ENCODE data around the gene PLBD2.

Gene PLBD2

GRCh38 chr12:113385282-113385882 is 27.0 kb downstream of the PLBD2 start:
- no peak overlapping the region for H3K4me2 ChIP-seq (ENCODE audit: low read depth, low read length, poor library complexity, severe bottlenecking)
- H3K9ac ChIP-seq (ENCODE audit: low read length): no peak overlapping the region
- no peak overlapping the region for H3K27ac ChIP-seq (ENCODE audit: low read depth, low read length)
- no peaks in the 10 kb centered on the region for H3K36me3 ChIP-seq (ENCODE audit: low read length)
- no peak overlapping the region for H3K4me3 ChIP-seq (ENCODE audit: insufficient read depth, low read length, poor library complexity, severe bottlenecking)
- no peaks in the 10 kb centered on the region for H3K27me3 ChIP-seq (ENCODE audit: low read length)
- no peaks in the 10 kb centered on the region for H3K79me2 ChIP-seq (ENCODE audit: insufficient read depth, low read length)
- no peaks in the 10 kb centered on the region for H3K9me2 ChIP-seq (replicated peaks; ENCODE audit: insufficient read depth, low read length)
- TF ChIP-seq, protein P1, sequence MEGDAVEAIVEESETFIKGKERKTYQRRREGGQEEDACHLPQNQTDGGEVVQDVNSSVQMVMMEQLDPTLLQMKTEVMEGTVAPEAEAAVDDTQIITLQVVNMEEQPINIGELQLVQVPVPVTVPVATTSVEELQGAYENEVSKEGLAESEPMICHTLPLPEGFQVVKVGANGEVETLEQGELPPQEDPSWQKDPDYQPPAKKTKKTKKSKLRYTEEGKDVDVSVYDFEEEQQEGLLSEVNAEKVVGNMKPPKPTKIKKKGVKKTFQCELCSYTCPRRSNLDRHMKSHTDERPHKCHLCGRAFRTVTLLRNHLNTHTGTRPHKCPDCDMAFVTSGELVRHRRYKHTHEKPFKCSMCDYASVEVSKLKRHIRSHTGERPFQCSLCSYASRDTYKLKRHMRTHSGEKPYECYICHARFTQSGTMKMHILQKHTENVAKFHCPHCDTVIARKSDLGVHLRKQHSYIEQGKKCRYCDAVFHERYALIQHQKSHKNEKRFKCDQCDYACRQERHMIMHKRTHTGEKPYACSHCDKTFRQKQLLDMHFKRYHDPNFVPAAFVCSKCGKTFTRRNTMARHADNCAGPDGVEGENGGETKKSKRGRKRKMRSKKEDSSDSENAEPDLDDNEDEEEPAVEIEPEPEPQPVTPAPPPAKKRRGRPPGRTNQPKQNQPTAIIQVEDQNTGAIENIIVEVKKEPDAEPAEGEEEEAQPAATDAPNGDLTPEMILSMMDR (IDR thresholded peaks at IDR 0.05; ENCODE audit: insufficient read depth, low read length, poor library complexity, severe bottlenecking): no peak
- no peak for TF ChIP-seq EZH2phosphoT487 (conservative IDR thresholded peaks at IDR 0.05; ENCODE audit: low read length)
- no peaks in the 10 kb centered on the region for H4K20me1 ChIP-seq (ENCODE audit: low read depth, low read length)
- no peaks in the 10 kb centered on the region for H3F3A ChIP-seq (ENCODE audit: insufficient read depth)
- H3K9me3 ChIP-seq (ENCODE audit: insufficient read depth, low read length): no peaks in the 10 kb centered on the region
- no peak overlapping the region for H2AFZ ChIP-seq (ENCODE audit: low read depth, low read length, severe bottlenecking)

GRCh38 chr12:113386866-113387566 is 28.6 kb downstream of the PLBD2 start:
- H3K9ac ChIP-seq (ENCODE audit: low read length): no peak overlapping the region
- no peak overlapping the region for H3K27ac ChIP-seq (ENCODE audit: low read depth, low read length)
- no peaks in the 10 kb centered on the region for H3K36me3 ChIP-seq (ENCODE audit: low read length)
- TF ChIP-seq, protein P1 (IDR thresholded peaks at IDR 0.05; ENCODE audit: insufficient read depth, low read length, poor library complexity, severe bottlenecking): no peak
- no peak for TF ChIP-seq EZH2phosphoT487 (conservative IDR thresholded peaks at IDR 0.05; ENCODE audit: low read length)
- H3K79me2 ChIP-seq (ENCODE audit: insufficient read depth, low read length): no peaks in the 10 kb centered on the region
- H2AFZ ChIP-seq (ENCODE audit: low read depth, low read length, severe bottlenecking): no peak overlapping the region
- H4K20me1 ChIP-seq (ENCODE audit: low read depth, low read length): no peaks in the 10 kb centered on the region
- H3K4me2 ChIP-seq (ENCODE audit: low read depth, low read length, poor library complexity, severe bottlenecking): no peak overlapping the region
- H3K9me2 ChIP-seq (replicated peaks; ENCODE audit: insufficient read depth, low read length): no peaks in the 10 kb centered on the region
- no peaks in the 10 kb centered on the region for H3K27me3 ChIP-seq (ENCODE audit: low read length)
- H3K4me3 ChIP-seq (ENCODE audit: insufficient read depth, low read length, poor library complexity, severe bottlenecking): no peak overlapping the region
- H3K9me3 ChIP-seq (ENCODE audit: insufficient read depth, low read length): no peaks in the 10 kb centered on the region
- H3F3A ChIP-seq (ENCODE audit: insufficient read depth): no peaks in the 10 kb centered on the region

- Histone ChIP-seq H3K4me2 (ENCODE audit: low read depth, low read length, poor library complexity, severe bottlenecking) (no peak overlapping the region), H2AFZ (ENCODE audit: low read depth, low read length, severe bottlenecking) (no peak overlapping the region), H3K79me2 (ENCODE audit: insufficient read depth, low read length) (no peaks in the 10 kb centered on the region), H4K20me1 (ENCODE audit: low read depth, low read length) (no peaks in the 10 kb centered on the region), H3K4me3 (ENCODE audit: insufficient read depth, low read length, poor library complexity, severe bottlenecking) (no peak overlapping the region), H3F3A (ENCODE audit: insufficient read depth) (no peaks in the 10 kb centered on the region), H3K27ac (ENCODE audit: low read depth, low read length) (no peak overlapping the region), H3K9ac (ENCODE audit: low read length) (no peak overlapping the region), H3K9me3 (ENCODE audit: insufficient read depth, low read length) (no peaks in the 10 kb centered on the region), H3K27me3 (ENCODE audit: low read length) (no peaks in the 10 kb centered on the region), H3K36me3 (ENCODE audit: low read length) (no peaks in the 10 kb centered on the region), H3K9me2 (replicated peaks; ENCODE audit: insufficient read depth, low read length) (no peaks in the 10 kb centered on the region)
- TF ChIP-seq, protein P1 (IDR thresholded peaks at IDR 0.05; ENCODE audit: insufficient read depth, low read length, poor library complexity, severe bottlenecking): no peak
- TF ChIP-seq EZH2phosphoT487 (conservative IDR thresholded peaks at IDR 0.05; ENCODE audit: low read length): no peak
Measured at GRCh38 chr12:113387631-113388030, 29.2 kb downstream of the PLBD2 start.
